ACC112 (cell line): ENCODE data around the gene KDF1.

ENCODE experiments used
- H2AFZ ChIP-seq: fragments of 200-600 bp; sonication (generic); one replicate; pipeline ENCODE4 v1.6.0; 2017; ENCODE audit warnings: antibody characterized with exemption, low read length; ENCODE audit not compliant: unreplicated experiment
- H3K27ac ChIP-seq: fragments of 200-600 bp; sonication (generic); 2 replicates; pipeline ENCODE4 v1.5.1; 2014; ENCODE audit warnings: low read depth, mild to moderate bottlenecking, antibody characterized with exemption, low read length, moderate library complexity
- H3K27me3 ChIP-seq: fragments of 200-600 bp; sonication (generic); 2 replicates; pipeline ENCODE4 v1.6.1; 2014; ENCODE audit warnings: mild to moderate bottlenecking, antibody characterized with exemption, low read length, moderate library complexity, mixed read lengths; ENCODE audit not compliant: insufficient read depth
- H3K36me3 ChIP-seq: fragments of 200-600 bp; sonication (generic); 2 replicates; pipeline ENCODE4 v1.6.1; 2016; ENCODE audit warnings: mild to moderate bottlenecking, antibody characterized with exemption, low read length, moderate library complexity, mixed read lengths; ENCODE audit not compliant: insufficient read depth
- H3K4me1 ChIP-seq: fragments of 200-600 bp; sonication (generic); one replicate; pipeline ENCODE4 v1.6.1; 2016; ENCODE audit warnings: low read length, mixed read lengths; ENCODE audit not compliant: insufficient read depth, unreplicated experiment, control insufficient read depth
- H3K4me3 ChIP-seq: fragments of 200-600 bp; sonication (generic); 2 replicates; pipeline ENCODE4 v1.5.1; 2014; ENCODE audit warnings: mild to moderate bottlenecking, low read depth, low read length
- H3K79me2 ChIP-seq: fragments of 200-600 bp; sonication (generic); one replicate; pipeline ENCODE4 v1.6.0; 2016; ENCODE audit warnings: low read length; ENCODE audit not compliant: control insufficient read depth, unreplicated experiment, insufficient read depth

The KDF1 gene

GRCh38 chr1:26959722-26960624 is at the start of gene KDF1:
Gene KDF1 (minus strand): TSS chr1:26960468. CDS start chr1:26952380, 8,088 bp downstream.
- no peak within 1 kb of the TSS for H3K27ac ChIP-seq
- H3K36me3 ChIP-seq, result peaks cover 3% of the 10 kb centered on the region; the same call in 1 of the 2 replicates
- no peaks in the 10 kb centered on the region for H3K79me2 ChIP-seq
- peaks cover 32% of the 10 kb centered on the region for H3K27me3 ChIP-seq
- peak within 1 kb of the TSS; percentile 42; the same call in 1 of the 2 replicates for H3K4me3 ChIP-seq
- H3K4me1 ChIP-seq, result peaks cover 15% of the 10 kb centered on the region
- no peak within 1 kb of the TSS for H2AFZ ChIP-seq

GRCh38 chr1:27009601-27010197 is 49.4 kb upstream of the KDF1 start:
- no peak overlapping the region for H3K4me3 ChIP-seq

GRCh38 chr1:27007909-27008582 is 47.8 kb upstream of the KDF1 start:
- peaks cover 8% of the 10 kb centered on the region for H3K79me2 ChIP-seq
- no peaks in the 10 kb centered on the region for H3K36me3 ChIP-seq
- H3K27ac ChIP-seq, result no peak overlapping the region
- no peak overlapping the region for H3K4me3 ChIP-seq
- H3K27me3 ChIP-seq, result no peaks in the 10 kb centered on the region
- peaks cover 25% of the 10 kb centered on the region for H3K4me1 ChIP-seq
- H2AFZ ChIP-seq, result no peak overlapping the region

More at GRCh38 chr1:27009601-27010197, 49.4 kb upstream of the KDF1 start:
- no peaks in the 10 kb centered on the region for H3K36me3 ChIP-seq
- peaks cover 8% of the 10 kb centered on the region for H3K79me2 ChIP-seq
- H3K27me3 ChIP-seq, result no peaks in the 10 kb centered on the region
- H2AFZ ChIP-seq, result no peak overlapping the region
- peaks cover 25% of the 10 kb centered on the region for H3K4me1 ChIP-seq
- no peak overlapping the region for H3K27ac ChIP-seq

- Histone ChIP-seq H3K4me1 (peaks cover 25% of the 10 kb centered on the region), H3K27ac (no peak overlapping the region), H3K36me3 (no peaks in the 10 kb centered on the region), H3K27me3 (no peaks in the 10 kb centered on the region), H3K79me2 (peaks cover 8% of the 10 kb centered on the region), H2AFZ (no peak overlapping the region), H3K4me3 (no peak overlapping the region)
Measured at GRCh38 chr1:27006683-27007082, 46.4 kb upstream of the KDF1 start.

GRCh38 chr1:27005648-27006496 is 45.6 kb upstream of the KDF1 start:
- no peak overlapping the region for H3K27ac ChIP-seq
- peaks cover 25% of the 10 kb centered on the region for H3K4me1 ChIP-seq
- H2AFZ ChIP-seq, result no peak overlapping the region
- no peak overlapping the region for H3K4me3 ChIP-seq
- peaks cover 8% of the 10 kb centered on the region for H3K79me2 ChIP-seq
- H3K36me3 ChIP-seq, result no peaks in the 10 kb centered on the region
- H3K27me3 ChIP-seq, result no peaks in the 10 kb centered on the region

- Histone ChIP-seq H3K36me3 (no peaks in the 10 kb centered on the region), H3K27me3 (no peaks in the 10 kb centered on the region), H2AFZ (no peak overlapping the region), H3K27ac (no peak overlapping the region), H3K4me3 (no peak overlapping the region), H3K4me1 (peaks cover 25% of the 10 kb centered on the region), H3K79me2 (peaks cover 6% of the 10 kb centered on the region)
Measured at GRCh38 chr1:27005166-27005530, 44.9 kb upstream of the KDF1 start.

- Histone ChIP-seq H3K27me3 (no peaks in the 10 kb centered on the region), H3K79me2 (peaks cover under 1% of the 10 kb centered on the region), H3K36me3 (no peaks in the 10 kb centered on the region), H2AFZ (no peak overlapping the region), H3K27ac (no peak overlapping the region), H3K4me3 (no peak overlapping the region), H3K4me1 (peaks cover 25% of the 10 kb centered on the region)
Measured at GRCh38 chr1:27004471-27005165, 44.4 kb upstream of the KDF1 start.

GRCh38 chr1:27003745-27004470 is 43.6 kb upstream of the KDF1 start:
- Histone ChIP-seq H3K36me3 (no peaks in the 10 kb centered on the region), H2AFZ (no peak overlapping the region), H3K4me3 (no peak overlapping the region), H3K27ac (no peak overlapping the region), H3K27me3 (no peaks in the 10 kb centered on the region), H3K79me2 (no peaks in the 10 kb centered on the region), H3K4me1 (peaks cover 27% of the 10 kb centered on the region)

- Histone ChIP-seq H3K36me3 (no peaks in the 10 kb centered on the region), H3K79me2 (no peaks in the 10 kb centered on the region), H3K4me3 (no peak overlapping the region), H3K27me3 (no peaks in the 10 kb centered on the region), H3K27ac (no peak overlapping the region), H2AFZ (no peak overlapping the region), H3K4me1 (peaks cover 38% of the 10 kb centered on the region)
Measured at GRCh38 chr1:27001570-27002360, 41.5 kb upstream of the KDF1 start.
